PC-3 (cell line): Measurements from ENCODE around the gene SLC45A2.

Experiments
- CTCF ChIP-seq: fragments of 300-600 bp; sonication (generic); conservative IDR thresholded peaks from 2 replicates; pipeline ENCODE4 v1.5.1; 2017; ENCODE audit warnings: antibody characterized with exemption, low read depth, mild to moderate bottlenecking, low read length
- EZH2 ChIP-seq: fragments of 300-600 bp; sonication (generic); IDR thresholded peaks from one replicate; pipeline ENCODE4 v1.6.1; 2017; ENCODE audit warnings: antibody characterized with exemption, mild to moderate bottlenecking, low read length; ENCODE audit not compliant: unreplicated experiment
- EZH2phosphoT487 ChIP-seq: fragments of 300-600 bp; sonication (generic); IDR thresholded peaks from 2 replicates; pipeline ENCODE4 v1.6.1; 2018; ENCODE audit warnings: mild to moderate bottlenecking, antibody characterized with exemption, low read length, borderline replicate concordance

- TF ChIP-seq CTCF = no peak
- no peak for TF ChIP-seq EZH2
- TF ChIP-seq EZH2phosphoT487 = peak; percentile 75
Observed at GRCh38 chr5:34007621-34008600, 23.4 kb upstream of the SLC45A2 start, which contains the start of gene AMACR.
